Measurements from ENCODE around the gene GALNTL6.

DNA sequence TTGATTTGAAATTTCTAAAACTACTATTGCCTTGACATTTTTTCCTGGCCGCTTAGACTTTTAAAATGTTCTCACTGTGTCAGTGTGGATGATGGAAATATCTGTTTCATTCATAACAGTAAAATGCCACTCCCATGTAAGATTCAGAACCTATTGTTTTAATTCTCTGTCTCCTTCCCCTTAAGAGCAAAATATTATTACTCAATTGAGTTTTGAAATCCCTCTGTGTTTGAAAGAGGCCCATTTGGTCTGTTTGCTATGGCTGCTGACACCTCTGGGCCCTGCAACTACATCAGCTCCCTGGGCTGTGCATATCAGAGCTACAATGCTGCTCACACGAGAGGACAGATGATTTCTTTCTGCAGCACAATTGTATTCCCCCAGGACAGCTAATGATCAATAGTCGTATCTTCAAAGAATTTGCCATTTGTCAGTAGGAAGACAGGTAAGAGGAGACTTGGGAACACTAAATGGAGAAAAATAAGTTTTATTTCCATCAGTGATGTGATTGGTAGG lies 967.4 kb downstream of the GALNTL6 start:
- TF ChIP-seq CTCF (IDR thresholded peaks at IDR 0.05) (no peak), POLR2A (IDR thresholded peaks at IDR 0.05) (no peak)

Measured in Peyer's patch (tissue), 4 donors.